Neutrophil (primary cell): ENCODE results near the gene DOK3.

ENCODE experiments used
- H3K27ac ChIP-seq: fragments of 200-600 bp; sonication (generic); 2 replicates; pipeline ENCODE4 v1.5.1; 2016; ENCODE audit warnings: mild to moderate bottlenecking, moderate library complexity
- H3K27me3 ChIP-seq: fragments of 200-600 bp; sonication (generic); 2 replicates; pipeline ENCODE4 v1.6.0; 2016; ENCODE audit warnings: mild to moderate bottlenecking
- H3K36me3 ChIP-seq: fragments of 200-600 bp; sonication (generic); 2 replicates; pipeline ENCODE4 v1.5.1; 2017
- H3K4me1 ChIP-seq, 2 experiments: fragments of 200-600 bp in 1 of 2; sonication (generic) in 1 of 2; 1 replicate in 1 of 2; 2 replicates in 1 of 2; pipeline versions ENCODE4 v1.5.1 to v1.6.1; 2013 to 2016; ENCODE audit warnings: low read depth in 1 of 2, low read length in 1 of 2, mild to moderate bottlenecking in 1 of 2, moderate library complexity in 1 of 2; ENCODE audit not compliant: control insufficient read depth in 1 of 2, insufficient read depth in 1 of 2
- H3K4me3 ChIP-seq, 2 experiments: fragments of 200-600 bp in 1 of 2; sonication (generic) in 1 of 2; 1 replicate in 1 of 2; 2 replicates in 1 of 2; pipeline ENCODE4 v1.5.1; 2013 to 2016; ENCODE audit warnings: low read depth in 1 of 2, low read length in 1 of 2, mild to moderate bottlenecking in 1 of 2, moderate library complexity in 1 of 2
- H3K9me3 ChIP-seq: fragments of 200-600 bp; sonication (generic); 2 replicates; pipeline ENCODE4 v1.5.1; 2016
- TF ChIP-seq, protein P1 (sequence below): fragments of 200-600 bp; sonication (generic); IDR thresholded peaks from 2 replicates; pipeline ENCODE4 v1.5.1; 2016; ENCODE audit warnings: antibody characterized with exemption

Gene DOK3

GRCh38 chr5:177494346-177495195, 15.1 kb downstream of the DOK3 start:
- peaks cover 65% of the 10 kb centered on the region for H3K36me3 ChIP-seq
- H3K4me1 ChIP-seq, result peaks cover 69 to 85% of the 10 kb centered on the region in 2 experiments
- TF ChIP-seq, protein P1, sequence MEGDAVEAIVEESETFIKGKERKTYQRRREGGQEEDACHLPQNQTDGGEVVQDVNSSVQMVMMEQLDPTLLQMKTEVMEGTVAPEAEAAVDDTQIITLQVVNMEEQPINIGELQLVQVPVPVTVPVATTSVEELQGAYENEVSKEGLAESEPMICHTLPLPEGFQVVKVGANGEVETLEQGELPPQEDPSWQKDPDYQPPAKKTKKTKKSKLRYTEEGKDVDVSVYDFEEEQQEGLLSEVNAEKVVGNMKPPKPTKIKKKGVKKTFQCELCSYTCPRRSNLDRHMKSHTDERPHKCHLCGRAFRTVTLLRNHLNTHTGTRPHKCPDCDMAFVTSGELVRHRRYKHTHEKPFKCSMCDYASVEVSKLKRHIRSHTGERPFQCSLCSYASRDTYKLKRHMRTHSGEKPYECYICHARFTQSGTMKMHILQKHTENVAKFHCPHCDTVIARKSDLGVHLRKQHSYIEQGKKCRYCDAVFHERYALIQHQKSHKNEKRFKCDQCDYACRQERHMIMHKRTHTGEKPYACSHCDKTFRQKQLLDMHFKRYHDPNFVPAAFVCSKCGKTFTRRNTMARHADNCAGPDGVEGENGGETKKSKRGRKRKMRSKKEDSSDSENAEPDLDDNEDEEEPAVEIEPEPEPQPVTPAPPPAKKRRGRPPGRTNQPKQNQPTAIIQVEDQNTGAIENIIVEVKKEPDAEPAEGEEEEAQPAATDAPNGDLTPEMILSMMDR, result no peak
- H3K27me3 ChIP-seq, result no peaks in the 10 kb centered on the region
- no peaks in the 10 kb centered on the region for H3K9me3 ChIP-seq
- H3K27ac ChIP-seq, result peak overlapping the region; percentile 99
- peak overlapping the region; percentile 90 to 99 for H3K4me3 ChIP-seq

GRCh38 chr5:177493795-177494345, 15.8 kb downstream of the DOK3 start:
- Histone ChIP-seq H3K9me3 (no peaks in the 10 kb centered on the region), H3K27ac (peak overlapping the region; percentile 99), H3K27me3 (no peaks in the 10 kb centered on the region), H3K4me1 (peaks cover 68 to 82% of the 10 kb centered on the region in 2 experiments), H3K4me3 (peak overlapping the region; percentile 90 to 99), H3K36me3 (peaks cover 72% of the 10 kb centered on the region)
- TF ChIP-seq, protein P1, result no peak

- peak overlapping the region; percentile 99 for H3K27ac ChIP-seq
- H3K9me3 ChIP-seq, result no peaks in the 10 kb centered on the region
- peaks cover 58 to 72% of the 10 kb centered on the region in 2 experiments for H3K4me1 ChIP-seq
- H3K4me3 ChIP-seq, result peak overlapping the region in 1 of 2 experiments; percentile 99
- TF ChIP-seq, protein P1, result no peak
- H3K27me3 ChIP-seq, result no peaks in the 10 kb centered on the region
- H3K36me3 ChIP-seq, result peaks cover 83% of the 10 kb centered on the region
Measured at GRCh38 chr5:177492841-177493240, 16.8 kb downstream of the DOK3 start.

DNA sequence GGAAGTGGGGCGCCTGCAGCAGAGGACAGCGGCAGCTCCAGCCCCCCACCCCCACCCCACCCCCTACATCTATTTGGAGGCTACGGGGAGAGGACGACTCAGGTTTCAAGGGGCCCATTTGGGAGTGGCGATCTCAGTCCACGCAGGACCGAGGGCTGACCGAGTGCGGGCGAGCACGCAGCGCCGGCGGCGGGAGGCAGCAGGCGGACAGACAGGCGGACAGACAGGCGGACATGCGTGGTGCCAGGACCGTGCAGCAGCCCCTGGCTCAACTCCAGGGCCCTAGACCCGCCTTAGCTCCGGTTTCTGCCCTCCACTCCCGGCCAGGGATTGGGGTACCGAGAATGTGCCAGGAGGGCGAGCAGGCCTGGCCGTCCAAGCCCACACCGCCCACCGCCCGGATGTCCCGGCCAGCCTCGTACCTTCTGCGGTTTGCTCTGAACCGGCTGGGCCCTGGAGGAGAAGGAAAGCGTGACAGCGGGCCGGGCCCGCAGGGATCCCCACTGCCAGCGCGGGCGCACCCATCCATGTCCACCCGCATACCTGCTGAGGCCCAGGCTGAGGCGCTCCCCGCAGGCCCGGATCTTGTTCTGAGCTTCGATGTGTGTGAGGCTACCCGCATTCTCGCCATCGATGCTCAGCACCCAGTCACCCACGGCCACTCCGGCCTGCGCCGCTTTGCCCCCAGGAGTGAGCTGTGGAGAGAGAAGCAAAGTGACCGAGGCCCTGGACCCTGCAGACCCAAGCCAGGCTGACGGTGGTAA, 17.5 kb downstream of the DOK3 start:
- H3K4me3 ChIP-seq, result no peak overlapping the region
- no peaks in the 10 kb centered on the region for H3K27me3 ChIP-seq
- TF ChIP-seq, protein P1, result no peak
- H3K36me3 ChIP-seq, result peaks cover 89% of the 10 kb centered on the region
- peak overlapping the region; percentile 99 for H3K27ac ChIP-seq
- peaks cover 56 to 65% of the 10 kb centered on the region in 2 experiments for H3K4me1 ChIP-seq
- H3K9me3 ChIP-seq, result no peaks in the 10 kb centered on the region

DNA sequence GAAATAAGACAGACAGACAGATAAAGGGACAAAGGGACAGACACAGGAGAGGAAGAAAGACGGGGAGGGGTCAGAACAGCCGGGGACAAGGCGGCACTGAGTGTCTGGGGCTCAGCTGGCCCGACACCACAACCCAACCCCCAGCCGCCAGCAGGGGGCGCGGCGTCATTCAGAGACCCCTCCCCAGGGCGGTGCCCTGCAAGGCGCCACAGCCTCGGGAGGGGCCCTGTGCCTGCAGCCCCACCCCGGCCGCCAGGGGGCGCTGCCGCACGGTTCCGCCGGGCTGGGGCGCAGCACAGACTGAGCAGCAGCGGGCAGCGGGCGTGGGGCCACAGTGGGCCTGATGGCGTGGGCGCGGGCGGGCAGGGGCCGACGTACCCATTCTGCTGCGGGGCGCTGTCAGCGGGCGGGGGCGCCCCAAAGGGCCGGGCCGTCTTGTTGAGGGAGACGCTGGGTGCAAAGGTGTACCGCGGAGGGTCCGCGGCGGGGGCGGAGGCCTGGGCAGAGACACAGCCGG, 18.1 kb downstream of the DOK3 start:
- H3K4me1 ChIP-seq, result peaks cover 54 to 60% of the 10 kb centered on the region in 2 experiments

More for the DNA sequence above, 18.1 kb downstream of the DOK3 start:
- no peak overlapping the region for H3K4me3 ChIP-seq
- H3K9me3 ChIP-seq, result no peaks in the 10 kb centered on the region
- TF ChIP-seq, protein P1, result peak; percentile 70
- no peaks in the 10 kb centered on the region for H3K27me3 ChIP-seq
- peak overlapping the region; percentile 99 for H3K27ac ChIP-seq
- peaks cover 96% of the 10 kb centered on the region for H3K36me3 ChIP-seq
